Colonic mucosa (tissue), 4 donors: ENCODE data around the gene ADAMTS2. TPM values are rescaled to one million over a fixed set of nuclear protein-coding genes. Genes with fewer than 3 reads are reported as not detected.

Experiments
- DNase-seq: peaks from one replicate; pipeline ENCODE4 v3.0.0-alpha.2; 2020
- H3K27ac ChIP-seq: fragments of 200-600 bp; one replicate; pipeline ENCODE4 v1.8.0; 2021
- H3K27me3 ChIP-seq: fragments of 200-600 bp; one replicate; pipeline ENCODE4 v1.8.0; 2021
- H3K36me3 ChIP-seq: fragments of 200-600 bp; one replicate; pipeline ENCODE4 v1.8.0; 2021
- H3K4me1 ChIP-seq: fragments of 200-600 bp; one replicate; pipeline ENCODE4 v1.8.0; 2021; ENCODE audit warnings: mild to moderate bottlenecking
- H3K4me3 ChIP-seq: fragments of 200-600 bp; one replicate; pipeline ENCODE4 v1.8.0; 2021
- H3K9ac ChIP-seq, 2 donors: one replicate each; pipeline ENCODE4 v1.7.0; 2013; ENCODE audit warnings: control low read depth in 2 of 2, low read depth in 2 of 2, low read length in 2 of 2
- H3K9me3 ChIP-seq: fragments of 200-600 bp; one replicate; pipeline ENCODE4 v1.8.0; 2021
- intact Hi-C: fragments of 100-400 bp; cut with DNase I; formaldehyde crosslinking; loops from one replicate; pipeline ENCODE4 v1.14.1; 2022
- total RNA-seq, 2 donors: library from RNA; stranded (reverse); fragmentation: NEBNext Ultra II Directional in 1 of 2; extraction: Animal tissue kit (Norgen Biotek cat#: 25700) in 1 of 2; gene quantifications; one replicate each; pipeline ENCODE4 v1.2.1, GENCODE V29; 2021
- TF ChIP-seq, protein P1 (sequence below): fragments of 200-600 bp; IDR thresholded peaks from one replicate; pipeline ENCODE4 v1.8.0; 2022; ENCODE audit warnings: antibody characterized with exemption, mild to moderate bottlenecking
- donor health status: healthy.
- donor health status: DM: no; HTN: no; CAD: no.
- donor health status: DM: no; HTN: no; CAD: no.

Gene ADAMTS2
- total RNA-seq, 2 donors from 2014 or later, result 2.9 to 4.0 TPM

DNA sequence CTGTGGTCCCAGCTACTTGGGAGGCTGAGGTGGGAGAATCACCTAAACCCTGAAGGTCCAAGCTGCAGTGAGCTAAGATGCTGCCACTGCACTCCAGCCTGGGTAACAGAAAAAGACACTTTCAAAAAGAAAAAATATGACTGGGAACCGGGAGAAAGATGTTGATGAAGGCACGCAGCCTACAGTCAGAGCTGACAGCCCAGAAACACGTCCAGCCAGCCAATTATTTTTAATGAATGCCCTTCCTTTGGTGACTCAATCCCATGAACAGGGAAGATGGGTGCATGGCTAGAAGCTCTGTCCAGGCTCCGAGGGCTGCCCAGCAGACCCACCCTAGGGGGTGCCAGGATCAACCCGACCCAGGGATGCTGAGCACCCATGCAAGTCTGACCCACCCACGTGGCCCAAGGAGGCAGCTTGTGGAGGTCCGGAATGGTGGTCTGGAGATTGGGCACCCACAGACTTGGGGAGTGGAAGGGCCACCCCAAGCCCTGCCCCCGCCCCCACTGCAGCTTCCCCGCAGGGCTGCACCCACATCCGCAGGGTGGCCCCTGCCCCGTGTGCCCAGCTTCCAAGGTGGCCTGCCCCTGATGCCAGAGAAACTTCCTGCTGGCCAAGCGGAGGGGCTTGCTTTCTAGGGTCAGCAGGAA is 51.0 kb downstream of the ADAMTS2 start:
- TF ChIP-seq, protein P1, sequence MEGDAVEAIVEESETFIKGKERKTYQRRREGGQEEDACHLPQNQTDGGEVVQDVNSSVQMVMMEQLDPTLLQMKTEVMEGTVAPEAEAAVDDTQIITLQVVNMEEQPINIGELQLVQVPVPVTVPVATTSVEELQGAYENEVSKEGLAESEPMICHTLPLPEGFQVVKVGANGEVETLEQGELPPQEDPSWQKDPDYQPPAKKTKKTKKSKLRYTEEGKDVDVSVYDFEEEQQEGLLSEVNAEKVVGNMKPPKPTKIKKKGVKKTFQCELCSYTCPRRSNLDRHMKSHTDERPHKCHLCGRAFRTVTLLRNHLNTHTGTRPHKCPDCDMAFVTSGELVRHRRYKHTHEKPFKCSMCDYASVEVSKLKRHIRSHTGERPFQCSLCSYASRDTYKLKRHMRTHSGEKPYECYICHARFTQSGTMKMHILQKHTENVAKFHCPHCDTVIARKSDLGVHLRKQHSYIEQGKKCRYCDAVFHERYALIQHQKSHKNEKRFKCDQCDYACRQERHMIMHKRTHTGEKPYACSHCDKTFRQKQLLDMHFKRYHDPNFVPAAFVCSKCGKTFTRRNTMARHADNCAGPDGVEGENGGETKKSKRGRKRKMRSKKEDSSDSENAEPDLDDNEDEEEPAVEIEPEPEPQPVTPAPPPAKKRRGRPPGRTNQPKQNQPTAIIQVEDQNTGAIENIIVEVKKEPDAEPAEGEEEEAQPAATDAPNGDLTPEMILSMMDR, result no peak
- Histone ChIP-seq H3K4me1 (no peaks in the 10 kb centered on the region), H3K27me3 (no peaks in the 10 kb centered on the region), H3K9me3 (no peaks in the 10 kb centered on the region), H3K9ac (no peak overlapping the region), H3K27ac (no peak overlapping the region), H3K4me3 (no peak overlapping the region), H3K36me3 (no peaks in the 10 kb centered on the region)
- intact Hi-C loops, result no loop called here
- DNase-seq, result no peak

DNA sequence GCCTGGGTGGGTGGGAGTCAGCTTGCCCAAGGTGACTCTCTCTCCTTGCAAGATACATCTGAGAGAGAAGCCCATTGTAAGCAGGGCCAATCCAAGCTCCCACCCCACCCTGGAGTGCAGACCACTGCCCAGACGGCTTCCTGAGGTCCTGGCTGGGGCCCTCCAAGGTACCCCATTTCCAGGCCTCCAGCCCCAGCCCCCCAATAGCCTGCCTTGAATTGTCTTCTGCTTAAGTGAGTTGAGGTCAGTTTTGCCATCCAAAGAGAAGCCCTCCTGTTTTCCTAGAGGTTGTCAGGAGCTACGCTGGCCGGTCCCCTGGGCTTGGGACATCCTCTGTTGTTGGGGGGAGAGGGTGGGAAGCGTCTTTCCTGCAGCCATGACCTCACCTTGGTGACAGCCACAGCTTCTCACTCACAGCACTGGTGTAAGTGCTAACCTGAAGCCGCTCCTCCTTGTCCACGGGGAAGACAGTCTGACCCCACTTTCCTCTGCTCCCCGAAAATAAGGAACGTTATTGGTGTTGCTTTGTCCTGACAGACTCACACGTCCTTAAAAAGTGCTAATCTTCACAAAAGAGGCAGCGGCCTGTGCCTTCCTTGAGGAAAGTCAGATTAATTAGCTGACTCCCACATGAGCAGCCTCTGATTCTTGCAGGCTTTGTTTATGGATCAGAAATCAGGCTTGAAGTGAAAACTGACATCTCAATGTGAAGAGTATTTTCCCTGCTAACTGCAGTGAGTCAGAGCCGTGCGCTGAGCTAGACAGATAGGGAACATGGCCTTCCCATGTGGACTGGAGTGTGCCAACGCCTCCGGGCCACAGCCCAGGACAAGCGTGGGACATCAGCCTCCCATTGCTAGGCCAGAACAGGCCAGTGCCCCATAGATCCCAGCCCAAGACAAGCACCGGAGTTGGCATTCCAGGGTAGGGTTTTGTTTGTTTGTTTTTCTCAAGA is 52.3 kb downstream of the ADAMTS2 start:
- Histone ChIP-seq H3K36me3 (no peaks in the 10 kb centered on the region), H3K27ac (no peak overlapping the region), H3K27me3 (no peaks in the 10 kb centered on the region), H3K9me3 (no peaks in the 10 kb centered on the region), H3K9ac (no peak overlapping the region), H3K4me3 (no peak overlapping the region), H3K4me1 (no peaks in the 10 kb centered on the region)
- intact Hi-C loops, result no loop called here
- DNase-seq, result no peak
- TF ChIP-seq, protein P1, result no peak

DNA sequence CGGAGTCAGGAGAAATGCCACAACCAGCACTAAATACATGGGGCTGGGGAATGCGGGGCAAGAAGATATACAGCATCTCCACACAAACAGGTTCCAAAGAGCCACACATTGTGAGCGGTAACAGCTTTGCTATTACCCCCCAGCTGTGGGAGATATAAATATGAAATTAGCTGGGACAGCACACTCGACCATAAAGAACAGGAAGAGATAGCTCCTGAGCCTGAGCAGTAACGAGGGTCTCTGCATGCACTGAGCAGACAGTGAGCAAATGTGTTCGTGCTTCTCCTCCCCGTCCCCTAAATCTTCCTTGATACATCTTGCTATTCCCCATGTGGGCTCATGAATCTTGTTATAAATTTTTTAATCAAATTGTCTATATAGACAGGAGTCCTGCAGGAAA is 53.1 kb downstream of the ADAMTS2 start:
- intact Hi-C loops, result no loop called here
- Histone ChIP-seq H3K27me3 (no peaks in the 10 kb centered on the region), H3K9me3 (no peaks in the 10 kb centered on the region), H3K4me3 (no peak overlapping the region), H3K4me1 (no peaks in the 10 kb centered on the region), H3K27ac (no peak overlapping the region), H3K9ac (no peak overlapping the region), H3K36me3 (no peaks in the 10 kb centered on the region)
- TF ChIP-seq, protein P1, result no peak
- DNase-seq, result no peak

DNA sequence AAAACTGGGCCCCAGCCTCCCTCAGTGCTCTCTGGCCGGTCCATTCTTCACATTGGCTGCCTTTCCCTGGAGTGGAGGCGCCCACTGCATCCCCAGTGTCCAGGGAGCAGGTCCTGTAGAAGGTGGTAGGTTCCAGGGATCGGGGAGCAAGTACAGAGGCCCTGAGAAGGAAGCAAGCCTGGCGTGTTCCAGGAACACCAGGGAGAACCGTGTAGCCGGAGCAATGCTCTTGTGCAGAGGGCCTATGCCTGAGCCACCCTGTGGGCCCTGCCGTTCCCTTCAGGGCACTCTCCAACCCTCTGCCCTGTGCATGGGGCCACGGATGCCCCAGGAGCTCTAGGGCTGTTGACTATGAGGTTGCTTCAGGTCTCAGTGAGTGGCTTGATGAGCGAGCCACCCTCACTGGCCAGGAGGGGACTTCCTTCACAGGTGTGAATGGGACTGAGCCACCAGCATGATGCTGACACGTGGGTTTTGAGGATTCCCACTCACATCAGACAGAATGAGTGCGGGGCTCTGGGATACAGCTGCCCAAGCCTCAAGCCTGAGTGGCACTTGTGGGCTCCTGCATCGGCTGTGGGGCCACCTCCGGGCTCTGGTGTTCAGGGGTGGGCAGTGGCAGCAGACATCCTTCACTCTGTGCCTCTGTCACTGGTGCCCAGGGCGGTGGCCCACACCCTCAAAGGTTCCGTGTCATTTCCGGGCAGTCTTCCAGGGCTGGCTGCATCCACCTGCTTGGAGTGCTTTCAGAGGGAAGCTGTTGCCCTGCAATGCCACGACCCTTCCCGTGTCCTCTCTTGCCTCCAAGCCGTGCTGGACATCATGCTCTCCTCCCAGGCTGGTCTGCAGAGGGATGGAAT is 54.4 kb downstream of the ADAMTS2 start:
- intact Hi-C loops, result no loop called here
- Histone ChIP-seq H3K4me3 (no peak overlapping the region), H3K27ac (no peak overlapping the region), H3K27me3 (no peaks in the 10 kb centered on the region), H3K36me3 (no peaks in the 10 kb centered on the region), H3K9ac (no peak overlapping the region), H3K4me1 (no peaks in the 10 kb centered on the region), H3K9me3 (no peaks in the 10 kb centered on the region)
- TF ChIP-seq, protein P1, result no peak
- DNase-seq, result no peak

DNA sequence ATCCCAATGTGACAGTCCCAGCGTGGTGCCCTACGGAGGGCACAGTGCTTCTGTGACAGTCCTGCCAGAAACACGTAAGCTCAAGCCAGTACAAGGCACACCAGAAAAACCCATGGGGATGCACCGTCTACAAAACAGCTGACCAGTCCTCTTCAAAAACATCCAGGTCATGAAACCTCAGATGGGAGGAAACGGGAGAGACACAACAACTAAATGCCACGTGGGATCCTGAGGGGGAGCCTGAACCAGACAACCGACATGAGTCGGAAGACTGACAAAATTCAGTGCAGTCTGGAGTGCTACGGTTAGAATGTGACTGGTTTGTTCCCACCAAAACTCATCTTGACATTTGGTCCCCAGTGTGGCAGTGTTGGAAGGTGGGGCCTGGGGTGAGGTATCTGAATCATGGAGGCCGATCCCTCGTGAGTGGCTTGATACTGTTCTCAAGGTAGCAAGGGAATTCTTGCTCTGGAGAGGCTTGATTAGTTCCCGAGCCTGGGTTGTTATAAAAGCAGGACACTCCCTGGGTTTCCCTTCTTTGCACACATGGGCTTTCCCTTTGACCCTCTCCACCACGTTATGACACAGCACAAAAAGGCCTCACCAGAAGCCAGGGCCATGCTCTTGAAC is 55.4 kb downstream of the ADAMTS2 start:
- intact Hi-C loops, result no loop called here
- no peak overlapping the region for H3K27ac ChIP-seq
- no peaks in the 10 kb centered on the region for H3K4me1 ChIP-seq
- H3K9ac ChIP-seq, result no peak overlapping the region
- TF ChIP-seq, protein P1, result no peak
- H3K36me3 ChIP-seq, result no peaks in the 10 kb centered on the region
- H3K27me3 ChIP-seq, result no peaks in the 10 kb centered on the region
- no peak for DNase-seq
- H3K9me3 ChIP-seq, result no peaks in the 10 kb centered on the region
- no peak overlapping the region for H3K4me3 ChIP-seq
